Breast epithelium (tissue), 4 donors: Measurements from ENCODE around the gene SCYGR8. TPM values are rescaled to one million over a fixed set of nuclear protein-coding genes. Genes with fewer than 3 reads are reported as not detected.
"Not testable (repeated sequence)": the region's sequence is repeated elsewhere in the genome, so short reads cannot be mapped to it uniquely, and the experiment has no call there.

Experiments used
- DNase-seq, 2 donors: peaks; one replicate each; pipeline ENCODE4 v3.0.0-alpha.2; 2019; ENCODE audit warnings: low spot score in 2 of 2
- H3K27ac ChIP-seq, 2 donors: fragments of 200-600 bp; sonication (generic) in 1 of 2; one replicate each; pipeline ENCODE4 v1.5.1; 2016 to 2019; ENCODE audit warnings: mild to moderate bottlenecking in 1 of 2
- H3K27me3 ChIP-seq, 2 donors: fragments of 200-600 bp; sonication (generic) in 1 of 2; one replicate each; pipeline versions ENCODE4 v1.5.1 to v1.6.0; 2017 to 2019; ENCODE audit warnings: control low read depth in 1 of 2, mild to moderate bottlenecking in 1 of 2
- H3K36me3 ChIP-seq: fragments of 200-600 bp; one replicate; pipeline ENCODE4 v1.5.1; 2019
- H3K4me1 ChIP-seq, 2 donors: fragments of 200-600 bp; sonication (generic); one replicate each; pipeline ENCODE4 v1.5.1; 2016 to 2019; ENCODE audit warnings: control low read depth in 1 of 2
- H3K4me3 ChIP-seq, 3 donors: fragments of 200-600 bp; sonication (generic); 1 replicate in 2 of 3; 2 replicates in 1 of 3; pipeline ENCODE4 v1.5.1; 2016 to 2019; ENCODE audit warnings: mild to moderate bottlenecking in 3 of 3, moderate library complexity in 2 of 3
- H3K9me3 ChIP-seq, 2 donors: fragments of 200-600 bp; sonication (generic) in 1 of 2; one replicate each; pipeline ENCODE4 v1.5.1; 2016 to 2019; ENCODE audit warnings: control low read depth in 1 of 2
- CTCF ChIP-seq, 3 donors: fragments of 450-650 bp; IDR thresholded peaks; one replicate each; pipeline ENCODE4 v1.5.1; 2016 to 2017; ENCODE audit warnings: antibody characterized with exemption in 3 of 3, mild to moderate bottlenecking in 3 of 3, moderate library complexity in 3 of 3
- POLR2A ChIP-seq: fragments of 450-650 bp; IDR thresholded peaks from one replicate; pipeline ENCODE4 v1.6.1; 2016; ENCODE audit warnings: antibody characterized with exemption, mild to moderate bottlenecking, moderate library complexity
- POLR2AphosphoS5 ChIP-seq, 3 donors: sonication (generic); formaldehyde crosslinking; IDR thresholded peaks; one replicate each; pipeline ENCODE4 v1.6.1; 2017; ENCODE audit warnings: antibody characterized with exemption in 3 of 3
- intact Hi-C: fragments of 100-400 bp; cut with DNase I; formaldehyde crosslinking; loops from one replicate; pipeline ENCODE4 v1.15.1; 2023; ENCODE audit warnings: low total_unique reads
- total RNA-seq, 3 donors: library from RNA; depleted of rRNA; stranded (reverse); fragments of >200 nt; gene quantifications; one replicate each; pipeline ENCODE4 v1.1.0, GENCODE V29; 2016

SCYGR8 gene
- total RNA-seq, 3 donors from 2014 or later = not detected

- no peak overlapping the region for H3K27ac ChIP-seq
- TF ChIP-seq POLR2AphosphoS5 (IDR thresholded peaks at IDR 0.05) = no peak
- TF ChIP-seq CTCF (IDR thresholded peaks at IDR 0.05) = no peak
- TF ChIP-seq POLR2A = no peak
- DNase-seq = no peak
- no peaks in the 10 kb centered on the region for H3K27me3 ChIP-seq
- H3K4me3 ChIP-seq = no peak overlapping the region
- H3K4me1 ChIP-seq = no peaks in the 10 kb centered on the region
- no peaks in the 10 kb centered on the region for H3K9me3 ChIP-seq
- intact Hi-C loops = no loop called here
- no peaks in the 10 kb centered on the region for H3K36me3 ChIP-seq
These were observed 6.3 kb upstream of the SCYGR8 start for GRCh38 chr2:227739351-227739750.

GRCh38 chr2:227740705-227741104, 5.0 kb upstream of the SCYGR8 start:
- H3K9me3 ChIP-seq = not testable (repeated sequence)

GRCh38 chr2:227748079-227748478, 2.4 kb downstream of the SCYGR8 start:
- H3K36me3 ChIP-seq = no peaks in the 10 kb centered on the region
- H3K4me1 ChIP-seq = no peaks in the 10 kb centered on the region
- H3K9me3 ChIP-seq = no peaks in the 10 kb centered on the region
- TF ChIP-seq POLR2AphosphoS5 (IDR thresholded peaks at IDR 0.05) (no peak), CTCF (IDR thresholded peaks at IDR 0.05) (no peak), POLR2A (no peak)
- H3K27me3 ChIP-seq = no peaks in the 10 kb centered on the region
- intact Hi-C loops = no loop called here
- H3K4me3 ChIP-seq = no peak overlapping the region
- no peak overlapping the region for H3K27ac ChIP-seq
- DNase-seq = no peak

More at GRCh38 chr2:227740705-227741104, 5.0 kb upstream of the SCYGR8 start:
- H3K4me3 ChIP-seq, H3K27me3 ChIP-seq, H3K27ac ChIP-seq, H3K4me1 ChIP-seq, DNase-seq, H3K36me3 ChIP-seq: not testable (repeated sequence)
- intact Hi-C loops = loop anchor here (5.0 kb wide), 1 partner anchor 817 kb away; no protein-coding TSS in a partner anchor

GRCh38 chr2:227756261-227756660, 10.6 kb downstream of the SCYGR8 start:
- H3K9me3 ChIP-seq, H3K4me3 ChIP-seq, H3K27ac ChIP-seq, H3K36me3 ChIP-seq, intact Hi-C loops, H3K27me3 ChIP-seq, H3K4me1 ChIP-seq, DNase-seq: not testable (repeated sequence)

GRCh38 chr2:227759411-227760118, 13.9 kb downstream of the SCYGR8 start:
- no peaks in the 10 kb centered on the region for H3K4me1 ChIP-seq
- intact Hi-C loops = loop anchor here (10.0 kb wide), 1 partner anchor 355 kb away; no protein-coding TSS in a partner anchor

GRCh38 chr2:227761740-227762476, 16.2 kb downstream of the SCYGR8 start:
- Histone ChIP-seq H3K27ac (no peak overlapping the region), H3K9me3 (no peaks in the 10 kb centered on the region), H3K4me1 (no peaks in the 10 kb centered on the region), H3K4me3 (no peak overlapping the region), H3K36me3 (no peaks in the 10 kb centered on the region), H3K27me3 (no peaks in the 10 kb centered on the region)
- TF ChIP-seq CTCF (IDR thresholded peaks at IDR 0.05) (no peak), POLR2A (no peak), POLR2AphosphoS5 (IDR thresholded peaks at IDR 0.05) (no peak)
- intact Hi-C loops = loop anchor here (10.0 kb wide), 1 partner anchor 357 kb away; no protein-coding TSS in a partner anchor
- DNase-seq = no peak

More at GRCh38 chr2:227759411-227760118, 13.9 kb downstream of the SCYGR8 start:
- Histone ChIP-seq H3K9me3 (no peaks in the 10 kb centered on the region), H3K27me3 (no peaks in the 10 kb centered on the region), H3K4me3 (no peak overlapping the region), H3K36me3 (no peaks in the 10 kb centered on the region), H3K27ac (no peak overlapping the region)
- no peak for DNase-seq
- TF ChIP-seq POLR2AphosphoS5 (IDR thresholded peaks at IDR 0.05) = no peak
